NCI-H524 (cell line): Measurements from ENCODE around the gene UBAC2.

ENCODE experiments used
- DNase-seq, 2 experiments: peaks; one replicate each; lab custom pipeline; 2025; lab: John Stamatoyannopoulos, UW

The UBAC2 gene

DNA sequence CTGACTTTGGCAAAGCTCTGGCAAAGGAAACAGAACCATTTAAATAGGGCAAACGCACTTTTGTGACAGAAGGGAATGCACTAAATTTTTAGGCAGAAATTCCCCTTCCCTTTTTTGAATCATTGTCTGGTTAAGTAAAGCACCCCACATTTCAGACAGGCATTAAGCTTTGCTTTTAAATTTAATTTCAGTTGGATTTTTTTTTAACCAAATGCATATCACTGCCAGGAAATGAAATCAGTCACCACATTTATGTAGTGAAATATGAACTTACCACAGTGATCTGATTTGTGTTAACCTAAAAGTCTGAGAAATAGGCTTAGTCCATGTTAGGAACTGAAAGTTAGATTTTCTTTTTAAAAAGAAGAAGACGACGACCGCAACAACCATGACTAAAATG, 95.7 kb downstream of the UBAC2 start:
- DNase-seq = no peak

DNA sequence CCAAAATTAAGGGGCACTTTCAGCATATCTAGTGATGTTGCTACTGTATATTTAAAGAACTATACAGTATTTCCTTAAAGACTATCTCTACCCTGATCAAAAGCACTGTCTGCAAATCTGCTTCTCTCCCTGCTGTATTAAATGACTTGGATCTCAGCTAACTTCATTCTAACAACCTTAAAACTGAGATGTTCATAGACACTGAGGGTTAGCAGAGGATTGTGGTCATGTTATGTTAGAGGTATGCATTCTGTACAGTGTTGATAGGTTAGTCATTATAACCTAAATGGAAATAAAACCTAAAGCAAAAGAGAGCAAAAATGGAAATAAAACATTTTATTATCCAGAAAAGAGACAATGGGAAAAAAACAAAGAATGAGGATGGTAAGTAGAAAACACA, 96.7 kb downstream of the UBAC2 start:
- no peak for DNase-seq

DNA sequence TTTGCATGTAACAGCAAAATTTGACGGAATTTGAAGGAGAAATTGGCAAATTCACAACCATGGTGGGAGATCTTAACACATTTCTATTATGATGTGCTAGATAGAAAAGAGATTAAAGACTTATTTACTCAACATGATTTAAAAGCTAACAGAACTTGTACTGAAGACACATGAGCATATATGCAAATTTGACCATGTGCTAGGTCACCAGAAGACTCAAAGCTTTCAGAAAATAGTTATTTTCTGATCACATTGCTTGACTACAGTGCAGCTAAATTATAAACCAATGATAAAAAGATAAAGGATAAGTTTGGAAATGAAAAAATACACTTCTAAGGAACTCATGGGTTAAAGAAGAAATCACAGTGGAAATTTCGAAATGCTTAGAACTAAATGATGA, 97.4 kb downstream of the UBAC2 start:
- DNase-seq = no peak

DNA sequence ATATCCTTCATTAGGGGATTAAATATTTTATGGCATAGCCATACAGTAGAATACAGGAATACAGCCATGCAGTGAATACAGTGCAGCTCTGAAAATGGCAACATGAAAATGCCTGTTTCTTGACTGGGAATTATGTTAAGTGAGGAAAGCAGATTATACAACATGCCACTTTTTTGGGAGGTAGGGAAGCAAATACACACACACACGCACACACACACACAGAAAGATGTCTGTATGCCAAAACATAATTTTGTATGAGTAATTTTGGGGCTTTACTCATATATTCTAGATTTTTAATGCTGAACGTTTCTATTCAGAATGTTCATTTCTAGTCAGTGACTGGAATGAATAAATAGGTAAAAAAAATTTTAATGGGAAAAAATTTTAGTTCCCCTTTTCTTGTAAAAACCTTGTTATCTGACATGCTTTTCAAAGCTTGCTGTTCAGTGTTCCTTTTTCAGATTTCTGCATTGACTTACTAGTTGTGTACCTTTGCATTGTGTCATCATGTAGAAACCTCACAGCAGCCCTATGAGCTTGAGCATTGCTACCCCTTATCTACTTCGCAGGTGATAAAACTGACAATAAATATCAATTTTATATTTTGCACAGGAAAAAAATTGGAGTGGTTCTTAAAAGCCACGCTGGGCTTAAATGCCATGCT, 98.7 kb downstream of the UBAC2 start:
- DNase-seq = no peak

DNA sequence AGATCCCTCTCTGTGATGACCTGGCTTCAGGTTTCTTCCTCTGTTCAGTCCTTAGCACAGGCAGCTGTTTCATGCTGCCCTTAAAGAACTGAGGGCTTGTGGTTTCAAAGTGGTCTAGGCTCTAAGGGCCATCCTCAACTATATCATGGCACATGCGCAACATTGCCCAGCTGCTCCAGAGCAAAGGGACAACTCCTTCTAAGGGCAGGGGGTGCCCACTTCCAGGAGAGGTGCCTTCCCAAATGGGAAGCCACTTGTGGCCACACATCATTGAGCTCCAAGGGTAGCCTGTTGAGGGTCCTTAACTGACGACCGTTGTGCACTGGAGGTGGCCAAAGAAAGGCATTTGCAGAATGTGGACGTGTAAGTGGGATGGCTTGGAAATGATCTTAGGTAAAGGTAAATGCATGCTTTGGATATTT, 99.3 kb downstream of the UBAC2 start:
- no peak for DNase-seq

DNA sequence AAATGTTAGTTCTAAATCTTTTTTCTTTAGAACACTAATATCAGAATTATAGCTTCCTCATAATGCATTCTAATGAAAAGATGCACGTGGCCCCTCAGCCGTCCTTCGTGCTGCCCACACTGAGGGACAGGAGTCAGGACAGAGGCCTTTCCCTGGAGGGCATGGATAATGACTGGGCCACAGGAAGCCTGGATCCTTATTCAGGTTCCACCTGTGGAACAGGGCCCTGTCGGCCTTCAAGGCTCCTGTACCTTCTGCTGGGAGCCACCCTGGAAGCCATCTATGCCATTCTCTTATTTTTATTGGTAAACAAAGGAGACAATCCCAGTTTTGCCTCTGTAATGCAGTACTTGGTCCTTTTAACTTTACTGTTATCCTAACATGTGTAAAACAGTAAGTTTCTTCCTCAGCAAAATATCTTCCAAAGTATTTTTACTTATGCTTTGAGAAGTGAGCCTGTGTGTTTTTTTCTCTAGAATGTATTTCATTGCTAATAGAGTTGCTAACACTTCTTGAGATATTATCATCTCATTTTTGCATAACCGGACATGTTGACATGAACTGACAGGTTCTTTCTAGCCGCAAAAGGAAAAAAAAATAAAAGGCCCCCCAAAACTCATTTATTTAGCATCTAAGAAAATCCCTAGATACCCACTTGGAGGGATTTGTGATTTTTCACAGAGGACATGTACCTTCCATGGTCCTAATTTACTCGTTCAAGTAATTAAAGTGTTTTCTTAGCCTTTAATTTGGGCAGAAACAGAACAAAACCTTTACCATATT, 100.6 kb downstream of the UBAC2 start:
- no peak for DNase-seq

DNA sequence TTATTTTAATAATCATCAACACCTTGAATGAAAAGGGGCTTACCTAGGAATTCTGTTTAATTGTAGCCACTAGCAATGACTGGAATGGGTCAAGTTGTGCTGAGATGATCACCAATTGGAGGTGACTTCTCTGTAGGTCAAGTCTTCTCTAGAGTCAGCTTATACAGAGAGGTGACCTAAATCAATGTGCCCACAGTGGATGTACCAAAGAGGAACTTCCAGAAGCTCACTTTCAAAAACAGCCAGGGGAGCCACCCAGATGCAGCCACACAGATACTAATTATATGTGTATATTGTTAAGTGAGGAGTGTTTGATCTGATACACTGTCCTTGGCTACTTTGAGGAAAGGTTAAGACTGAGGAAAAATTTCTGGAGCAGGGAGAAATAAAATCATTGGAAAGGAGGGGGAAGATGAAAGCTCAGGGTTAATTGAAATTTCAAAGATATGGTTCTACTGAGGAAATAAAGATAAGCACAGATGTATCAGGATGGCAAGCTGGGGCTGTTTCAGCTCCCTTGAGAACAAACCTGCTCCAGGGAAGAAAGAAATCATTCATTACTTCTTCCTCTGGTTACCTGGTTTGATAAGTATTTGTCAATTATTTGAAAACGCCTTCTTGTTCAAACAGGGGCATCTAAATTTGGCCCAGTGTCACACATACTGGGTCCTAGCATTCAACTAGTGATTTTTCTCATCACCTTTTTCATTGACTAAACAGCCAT, 101.4 kb downstream of the UBAC2 start:
- no peak for DNase-seq

DNA sequence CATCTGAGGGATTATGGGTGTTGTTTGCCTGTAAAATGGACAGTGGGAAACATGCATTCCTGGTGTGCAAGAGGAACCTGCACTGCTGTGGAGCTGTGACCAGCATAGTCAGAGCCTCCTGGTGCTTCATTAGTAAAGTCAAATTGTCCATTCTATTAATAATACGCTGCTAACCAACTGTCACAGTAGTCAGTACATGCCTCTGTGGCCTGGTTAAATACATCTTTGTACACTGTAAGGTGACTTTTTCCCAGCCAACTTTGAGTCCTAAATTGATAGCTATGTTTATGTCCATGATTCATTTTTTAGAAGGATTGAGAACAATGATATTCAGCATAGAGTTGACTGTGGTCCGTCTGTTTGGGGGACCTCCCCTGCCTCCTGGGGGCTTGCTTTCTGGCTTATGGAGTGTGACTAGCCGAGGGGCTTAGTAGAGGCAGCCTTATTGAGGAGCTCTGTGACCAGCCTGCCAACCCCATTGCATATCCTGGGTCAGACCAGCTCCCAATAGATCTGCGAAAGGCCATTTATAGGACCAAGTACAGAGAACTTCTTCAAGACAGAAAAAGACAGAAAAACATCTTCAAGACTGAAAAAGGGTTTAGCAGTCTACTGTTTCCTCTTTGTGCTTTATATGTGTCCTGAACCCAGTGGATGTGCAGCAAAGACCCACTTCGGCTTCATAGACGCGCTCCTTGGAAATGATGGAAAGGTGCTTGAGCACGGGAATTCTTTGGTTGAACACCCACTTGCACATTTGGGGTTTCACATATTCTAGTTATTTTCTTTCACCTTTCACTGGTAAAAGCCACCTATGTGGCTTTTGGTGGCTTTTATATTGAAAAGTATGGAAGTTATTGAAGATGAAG, 102.2 kb downstream of the UBAC2 start:
- DNase-seq = no peak

DNA sequence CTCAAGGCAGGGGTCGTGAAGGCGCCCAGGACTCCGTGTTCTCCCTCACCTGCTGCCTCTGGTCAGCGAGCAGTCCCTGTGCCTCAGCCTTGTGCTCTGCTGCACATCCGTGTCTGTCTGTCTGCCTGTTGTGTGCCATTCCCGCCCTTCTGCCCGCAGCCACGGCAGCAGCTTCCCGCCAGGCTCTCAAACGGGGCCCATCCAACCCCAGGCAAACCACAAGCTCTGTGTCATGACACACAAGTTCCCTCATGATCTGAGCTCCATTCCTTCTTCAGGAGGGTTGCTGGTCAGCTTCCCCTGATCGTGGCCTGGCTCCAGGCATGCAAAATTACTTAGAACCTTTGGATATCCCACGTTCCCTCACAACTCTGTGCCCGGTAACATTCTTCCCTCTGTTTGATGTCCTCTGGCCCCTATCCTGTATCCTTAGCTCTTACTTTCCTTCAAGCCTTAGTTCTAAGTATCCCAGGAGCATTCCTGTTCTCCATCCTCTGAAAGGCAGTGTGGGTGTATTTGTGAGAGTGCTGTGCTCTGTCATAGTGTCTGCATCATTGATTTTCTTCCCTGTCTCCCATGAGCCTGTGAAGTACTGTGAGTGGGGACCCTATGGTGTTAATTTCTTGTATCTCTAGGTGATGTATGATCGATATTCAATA, 103.3 kb downstream of the UBAC2 start:
- DNase-seq = no peak

DNA sequence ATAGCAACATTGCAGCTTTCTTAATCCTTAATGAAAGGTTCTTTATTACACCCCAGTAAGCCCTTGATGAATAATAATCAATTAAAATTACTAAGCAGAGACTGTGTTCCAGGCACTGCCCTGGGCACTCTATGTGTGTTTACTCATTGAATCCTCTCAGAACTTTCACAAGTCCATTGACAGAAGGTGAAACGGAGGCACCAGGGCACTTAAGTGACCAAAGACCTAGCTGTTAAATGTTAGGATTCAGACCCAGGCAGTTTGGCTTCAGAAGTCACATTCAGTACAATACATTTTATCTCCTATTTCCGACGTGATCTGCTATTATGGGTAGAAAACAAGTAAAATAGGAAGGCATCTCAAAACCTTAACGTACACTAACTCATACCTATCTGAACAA, 103.9 kb downstream of the UBAC2 start:
- no peak for DNase-seq

DNA sequence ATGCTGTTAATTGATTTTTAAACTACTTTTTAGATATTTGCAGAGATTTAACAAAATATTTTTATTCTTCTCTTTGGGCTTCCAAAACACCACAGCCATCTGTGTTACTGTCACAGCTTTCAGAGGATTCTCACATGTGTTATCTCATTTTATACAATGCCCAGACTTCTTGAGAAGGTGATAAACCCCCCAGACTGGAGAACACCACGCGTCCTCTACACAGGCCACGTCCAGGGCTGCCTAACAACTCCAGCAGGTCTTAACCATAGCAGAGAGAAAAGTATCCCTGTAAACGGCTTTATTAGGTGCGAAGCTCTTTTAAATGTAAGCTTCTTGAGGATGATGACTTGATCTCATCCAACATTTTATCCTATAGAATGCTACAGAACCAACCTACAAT, 104.5 kb downstream of the UBAC2 start:
- no peak for DNase-seq

DNA sequence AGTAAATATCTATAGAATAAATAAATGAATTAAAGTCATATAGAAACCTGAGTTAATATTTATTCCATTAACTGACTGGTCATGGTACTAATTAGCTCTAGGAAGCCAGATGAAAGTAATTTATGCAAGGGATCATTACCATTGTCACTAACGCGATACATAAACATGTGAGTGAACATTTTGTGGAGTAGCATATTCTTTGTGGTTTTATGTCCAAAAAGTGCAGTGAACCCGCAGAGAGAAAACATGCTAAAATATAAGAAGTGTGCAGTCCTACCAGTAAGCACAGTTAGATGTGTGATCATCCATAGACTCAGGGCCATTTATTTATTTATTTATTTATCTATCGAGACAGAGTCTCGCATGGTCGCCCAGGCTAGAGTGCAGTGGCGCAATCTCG, 104.9 kb downstream of the UBAC2 start:
- DNase-seq = no peak

DNA sequence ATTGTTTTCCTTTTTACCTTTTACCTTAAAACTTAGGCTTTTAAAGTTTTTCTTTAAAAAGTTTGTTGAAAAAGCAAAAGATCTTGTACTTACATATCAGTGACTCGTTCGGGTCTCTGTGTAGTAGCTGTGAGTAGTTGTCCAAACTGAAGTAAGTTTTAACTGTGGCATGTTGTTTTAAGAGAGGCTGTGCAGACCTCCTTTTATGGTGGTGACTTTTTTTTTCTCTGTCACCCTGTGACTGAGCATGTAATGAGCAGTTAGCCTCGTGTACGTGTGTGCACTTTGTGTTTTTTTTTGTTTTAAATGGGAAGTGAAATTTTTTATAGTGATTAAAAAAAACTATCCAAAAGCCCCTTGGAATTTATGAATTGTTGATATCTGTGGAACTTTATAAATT, 106.6 kb downstream of the UBAC2 start, which contains the start of gene GPR183:
Gene GPR183, minus strand, starts transcription at position 153 of the 400 bp plus-strand sequence. CDS start 11,254 bp downstream, outside the sequence.
- DNase-seq = no peak

DNA sequence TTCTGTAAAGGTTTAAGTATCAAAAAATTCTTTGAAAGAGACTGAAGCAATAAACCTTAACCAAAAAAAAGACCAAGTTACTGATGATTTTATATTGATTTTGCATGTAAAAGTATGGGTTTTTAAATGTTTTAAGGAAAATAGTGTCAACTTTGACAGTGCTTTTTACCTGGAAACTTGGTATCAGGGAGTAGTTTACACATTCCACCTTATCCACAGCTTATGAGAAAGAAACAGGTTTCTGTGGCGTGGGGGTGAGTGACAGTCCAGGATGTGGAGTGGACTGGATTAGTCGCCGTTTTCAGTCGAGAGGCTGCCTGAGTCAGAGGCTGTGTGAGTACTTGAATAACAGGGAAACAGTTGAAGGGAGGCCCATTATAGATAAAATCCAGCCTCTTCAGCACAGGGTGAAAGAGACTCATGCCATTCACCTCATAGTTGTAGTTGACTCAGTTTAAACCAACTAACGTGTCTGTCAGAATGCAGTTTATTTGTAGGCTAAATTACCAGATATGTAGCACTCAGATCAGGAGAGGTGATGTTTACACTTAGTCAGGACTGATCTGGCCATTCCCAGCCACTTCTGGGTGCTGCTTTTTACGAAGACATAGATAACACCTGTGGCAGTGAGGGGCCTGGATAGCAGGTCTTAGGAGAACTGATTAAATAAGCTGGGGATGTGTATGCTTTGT, 107.1 kb downstream of the UBAC2 start:
- no peak for DNase-seq

DNA sequence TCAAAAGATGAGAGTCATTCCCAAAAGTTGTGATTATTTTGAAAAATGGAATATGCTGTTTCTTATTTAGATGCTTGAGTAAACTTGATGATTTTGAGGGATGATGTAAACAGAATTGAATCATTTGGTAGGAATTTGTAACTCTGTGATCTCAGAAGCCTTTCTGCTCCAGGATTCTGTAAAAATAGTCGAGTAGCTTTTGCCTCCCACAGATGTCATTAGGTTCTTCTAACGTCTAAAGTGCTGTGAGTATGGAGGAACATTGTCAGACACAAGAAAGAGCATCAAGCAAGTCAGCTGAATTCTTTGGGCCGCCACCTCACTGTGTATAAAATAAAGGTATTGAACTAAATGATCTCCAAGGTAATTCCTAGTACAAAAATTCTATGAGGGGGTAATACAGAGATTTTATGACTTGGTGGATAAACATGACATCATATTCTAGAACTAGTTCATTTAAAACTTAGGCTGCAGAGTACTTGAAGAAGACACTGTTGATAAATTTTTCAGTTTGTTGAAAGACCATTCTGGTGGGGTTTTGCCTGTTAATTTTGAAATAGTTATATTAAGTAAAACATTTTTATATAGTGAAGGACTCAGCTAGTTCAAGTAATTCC, 107.9 kb downstream of the UBAC2 start:
- DNase-seq = no peak

DNA sequence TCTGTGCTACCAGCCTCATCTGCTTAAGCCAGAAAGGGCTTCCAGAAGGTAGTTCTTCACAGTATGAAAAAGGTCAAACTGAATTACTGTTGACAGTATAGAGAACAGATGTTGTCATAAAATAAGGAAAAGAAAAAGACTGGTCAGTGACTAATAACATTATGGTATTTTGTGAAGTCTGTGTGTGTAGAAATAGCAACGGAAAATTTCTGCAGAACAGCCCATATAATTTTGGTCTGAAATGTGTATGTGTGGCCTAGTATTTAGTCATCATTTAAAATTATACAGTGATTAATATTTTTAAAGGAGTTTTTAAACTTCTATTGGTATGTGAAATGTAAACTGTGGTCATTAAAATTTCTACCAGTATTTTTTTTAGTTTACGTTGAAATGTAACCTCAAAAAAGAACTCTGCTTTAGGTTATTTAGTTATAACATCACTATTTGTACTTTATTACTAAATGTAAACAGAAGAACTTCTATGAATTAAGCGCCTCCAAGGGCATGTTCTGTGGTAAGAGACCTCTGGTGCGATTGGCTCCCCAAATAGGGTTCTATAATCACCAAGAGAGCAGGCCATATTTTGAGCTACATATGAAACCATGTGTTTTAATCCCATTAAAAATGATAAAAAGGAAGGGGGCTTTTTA, 109.9 kb downstream of the UBAC2 start:
- DNase-seq = no peak

DNA sequence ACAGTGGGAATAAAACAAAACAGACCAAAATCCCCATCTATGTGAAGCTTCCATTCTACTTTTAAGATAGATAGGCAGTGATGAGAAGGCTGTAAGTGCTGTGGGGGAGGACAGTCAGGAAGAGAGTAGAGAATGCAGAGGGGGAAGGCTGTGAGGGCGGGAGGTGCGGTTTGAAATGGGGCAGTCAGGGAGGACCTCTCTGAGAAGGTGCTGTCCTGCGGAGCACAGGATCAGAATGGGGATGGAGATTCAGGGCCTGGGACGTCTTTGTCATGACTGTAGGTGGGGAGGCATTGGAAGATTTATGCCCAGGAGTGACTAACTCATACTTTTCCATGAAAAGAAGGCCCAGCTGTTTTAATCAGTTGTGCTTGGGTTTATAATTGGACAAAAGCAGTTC, 110.5 kb downstream of the UBAC2 start:
- no peak for DNase-seq

DNA sequence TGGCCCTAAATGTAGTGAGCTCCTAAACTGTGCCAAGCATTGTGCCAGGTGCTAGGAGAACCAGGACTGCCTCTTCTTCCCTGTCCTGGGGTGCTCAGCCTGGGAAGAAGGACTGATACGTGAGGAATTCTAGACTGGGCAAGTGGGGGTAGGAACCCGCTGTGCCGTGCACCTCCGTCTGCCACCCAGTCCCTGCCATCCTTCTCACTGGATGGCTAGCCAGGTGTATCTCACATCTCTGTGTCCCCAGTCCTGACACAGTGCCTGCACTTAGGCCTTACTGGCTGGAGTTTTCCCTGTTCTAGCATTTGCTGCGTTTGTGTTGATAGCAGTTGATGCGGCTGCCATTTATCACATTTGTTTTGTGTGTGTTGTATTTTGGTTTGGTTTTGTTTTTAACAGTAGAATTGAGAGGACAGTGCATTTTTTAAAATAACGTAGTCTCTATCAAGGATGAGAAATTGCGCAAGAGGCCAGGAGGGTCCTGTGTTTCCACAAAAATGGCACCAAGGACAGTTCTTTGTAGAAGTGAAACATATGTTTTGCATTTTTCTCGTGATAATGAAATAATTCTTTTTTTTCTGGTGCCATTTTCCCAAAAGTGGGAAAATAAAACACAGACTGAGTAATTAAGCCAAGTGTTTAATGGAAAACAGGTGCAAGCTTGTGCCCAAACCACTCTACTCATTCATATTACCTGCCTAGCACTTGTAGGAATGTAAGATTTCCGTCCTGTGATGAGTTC, 111.3 kb downstream of the UBAC2 start:
- no peak for DNase-seq

DNA sequence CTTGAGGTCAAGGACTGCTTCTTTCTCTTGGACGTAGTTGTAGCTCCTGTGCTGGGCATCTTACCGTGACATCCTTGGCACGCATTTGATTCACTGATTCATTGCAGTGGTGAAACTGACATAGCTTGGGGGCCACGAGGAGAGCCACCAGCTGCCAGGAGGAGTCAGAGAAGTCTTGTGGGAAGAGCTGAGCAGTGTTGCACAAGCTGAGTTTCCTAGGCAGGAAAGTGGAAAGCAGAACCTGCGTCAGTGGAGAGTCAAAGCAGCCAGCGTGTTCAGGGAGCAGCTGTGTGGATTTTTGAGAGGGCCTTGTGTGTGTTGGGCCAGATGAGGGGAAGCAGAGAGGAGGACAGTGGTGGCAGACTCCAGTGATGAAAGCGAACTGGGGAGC, 111.8 kb downstream of the UBAC2 start:
- DNase-seq = no peak
